Left cardiac atrium (tissue), 4 donors: ENCODE measurements around the gene AOPEP. TPM values are rescaled to one million over a fixed set of nuclear protein-coding genes. Genes with fewer than 3 reads are reported as not detected.

Experiments used
- ATAC-seq, 2 donors: fragments of 200-7000 bp; cut with Tn5 transposase; one replicate each; pipeline ENCODE4 v1.9.1; 2020; ENCODE audit warnings: mild to moderate bottlenecking in 2 of 2, moderate library complexity in 2 of 2
- DNase-seq: peaks from one replicate; pipeline ENCODE4 v3.0.0-alpha.2; 2020
- intact Hi-C, 2 donors: fragments of 100-400 bp; cut with DNase I; formaldehyde crosslinking; loops; one replicate each; pipeline versions ENCODE4 v1.14.1 to v1.15.1; 2022 to 2023
- total RNA-seq, 2 donors: library from RNA; stranded (reverse); fragmentation: NEBNext Ultra II Directional; extraction: Animal tissue kit (Norgen Biotek cat#: 25700); gene quantifications; one replicate each; pipeline ENCODE4 v1.2.1, GENCODE V29; 2021
- donor health status: DM: no; HTN: yes; CAD: no.
- donor health status: DM: no; HTN: yes; CAD: no; lungs with severe emphysema.
- donor health status: DM: yes; HTN: yes; CAD: no.
- donor health status: Dilated cardiomyopathy.

AOPEP gene
- total RNA-seq, 2 donors from 2014 or later: 128 to 132 TPM

DNA sequence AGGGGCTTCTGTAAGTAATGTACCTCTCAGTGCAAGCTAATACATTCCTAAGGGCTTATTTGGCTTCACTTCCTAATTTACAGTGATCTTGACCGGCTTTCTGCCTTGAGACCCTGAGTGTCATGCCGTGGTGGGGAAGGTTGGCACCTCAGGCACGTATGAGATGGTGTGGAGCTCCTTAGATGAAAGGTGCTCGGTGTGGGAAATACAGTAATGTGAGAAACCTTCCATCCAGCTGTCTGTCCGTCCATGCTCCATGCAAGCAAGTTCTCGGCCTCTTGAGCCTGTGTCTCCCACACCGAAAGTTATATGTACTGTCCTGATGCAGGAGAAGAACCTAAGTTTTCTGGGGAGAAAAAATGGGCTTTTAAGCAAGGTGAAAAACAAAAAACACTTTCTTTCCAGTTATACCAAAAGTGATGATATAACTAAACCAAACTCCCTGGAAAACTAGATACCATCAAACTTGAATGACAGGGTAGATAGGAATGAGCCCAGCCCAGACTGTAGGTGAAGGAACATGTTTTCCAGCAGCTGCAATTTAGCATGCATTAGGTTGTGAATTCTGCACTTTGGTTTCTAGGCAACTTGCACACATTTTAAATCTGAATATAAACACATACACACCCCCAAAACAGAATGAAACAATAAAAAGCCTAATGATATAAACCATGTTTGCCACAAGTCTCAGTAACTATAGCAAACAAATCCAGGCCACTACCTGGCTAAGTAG, 311.5 kb downstream of the AOPEP start:
- ATAC-seq: no peak
- intact Hi-C loops: no loop called here
- DNase-seq: no peak

DNA sequence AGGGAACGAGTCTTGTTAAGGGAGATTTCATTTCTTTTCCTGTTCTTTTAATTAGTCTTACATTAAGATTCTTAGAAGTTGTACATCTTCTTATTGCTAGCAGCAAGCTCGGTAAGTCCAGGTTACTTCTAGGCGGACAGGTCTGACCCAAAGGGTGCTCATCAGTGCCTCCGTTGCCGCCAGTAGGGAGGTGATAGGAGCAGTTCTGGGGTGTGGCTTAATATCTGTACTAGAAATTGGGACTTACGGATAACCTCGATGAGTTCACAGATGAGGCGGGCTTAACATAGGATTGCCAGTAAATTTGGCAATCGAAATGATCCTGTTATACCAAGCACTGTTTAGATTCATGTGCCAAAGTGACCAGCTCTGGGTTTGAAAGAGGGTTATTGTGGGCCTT, 312.2 kb downstream of the AOPEP start:
- DNase-seq (no peak), ATAC-seq (no peak)
- intact Hi-C loops: no loop called here

DNA sequence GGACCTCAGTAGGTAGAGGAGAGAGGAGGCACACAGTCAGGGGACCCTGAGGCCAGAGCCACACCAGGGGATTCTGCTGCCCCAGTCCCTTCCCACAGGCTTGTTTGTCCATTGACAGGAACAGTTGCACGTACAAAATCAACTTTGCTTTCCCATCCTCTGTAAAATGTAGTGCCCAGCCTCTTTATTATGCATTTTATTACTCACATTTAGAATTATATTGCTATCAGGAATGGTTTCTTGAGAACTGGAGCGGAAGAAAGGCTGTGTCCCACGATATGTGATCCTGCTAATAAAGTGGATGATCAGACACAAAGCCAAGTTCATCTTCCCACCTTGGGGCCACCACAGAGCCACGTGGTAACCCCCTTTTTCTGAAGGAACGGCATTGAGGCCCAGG, 313.6 kb downstream of the AOPEP start:
- intact Hi-C loops: no loop called here
- ATAC-seq (no peak), DNase-seq (no peak)

DNA sequence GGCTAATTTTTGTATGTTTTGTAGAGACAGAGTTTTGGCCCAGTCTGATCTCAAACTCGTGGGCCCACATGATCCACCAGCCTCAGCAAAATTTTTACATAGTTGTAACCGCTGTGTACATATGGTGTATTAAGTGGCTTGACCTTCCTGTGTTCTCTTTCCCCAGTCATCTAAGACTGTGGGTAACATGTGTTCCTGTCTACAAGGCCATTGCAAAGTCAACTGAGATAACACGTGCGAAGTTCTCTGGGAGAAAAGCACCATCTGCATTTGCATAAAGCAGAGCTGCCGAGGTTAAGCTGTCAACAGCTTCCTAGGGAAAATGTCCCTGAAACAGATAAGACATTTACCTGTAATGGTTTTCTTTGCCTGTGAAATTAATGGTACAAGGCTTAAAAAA, 317.3 kb downstream of the AOPEP start:
- peak; percentile 3 to 17 for ATAC-seq
- intact Hi-C loops: no loop called here
- DNase-seq: no peak

DNA sequence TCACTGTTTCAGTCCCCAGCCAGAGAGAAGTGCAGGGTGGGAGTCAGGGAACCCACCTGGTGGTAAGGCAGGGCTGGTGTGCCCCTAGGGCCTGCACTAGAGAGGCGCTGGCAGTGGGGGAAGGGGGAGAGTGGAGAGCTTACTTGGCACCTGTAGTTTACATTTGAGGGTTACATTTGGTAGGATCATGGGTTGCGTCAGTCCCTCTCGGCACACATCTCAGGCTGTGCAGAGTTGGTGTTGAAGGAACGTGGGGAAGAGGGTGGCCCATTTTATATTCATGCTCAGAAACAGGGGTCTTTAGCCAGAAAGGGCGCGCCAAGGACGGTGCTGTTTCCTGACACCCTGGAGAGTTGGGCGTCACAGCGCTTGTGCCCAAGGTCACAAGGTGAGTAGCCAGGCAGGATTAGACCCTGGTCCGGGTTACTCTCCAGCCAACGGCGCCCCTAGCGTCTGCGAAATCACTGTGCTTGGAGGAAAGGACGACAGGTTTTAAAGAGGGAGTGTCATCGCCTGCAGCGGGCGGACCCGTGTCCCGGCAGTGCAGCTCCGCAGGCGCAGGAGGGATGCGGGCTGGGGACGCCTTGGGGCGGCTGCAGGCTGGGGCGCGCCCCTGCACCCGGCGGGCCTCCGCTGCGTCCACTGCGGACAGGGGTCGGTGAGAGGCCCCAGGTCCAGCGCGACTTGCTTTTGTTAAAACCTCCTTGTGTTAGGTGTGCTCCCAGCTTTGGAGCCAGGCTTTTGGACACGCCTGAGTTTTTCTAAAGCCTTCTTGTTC, 318.4 kb downstream of the AOPEP start:
- ATAC-seq (peak; percentile 22 to 36), DNase-seq (no peak)
- intact Hi-C loops: no loop called here

DNA sequence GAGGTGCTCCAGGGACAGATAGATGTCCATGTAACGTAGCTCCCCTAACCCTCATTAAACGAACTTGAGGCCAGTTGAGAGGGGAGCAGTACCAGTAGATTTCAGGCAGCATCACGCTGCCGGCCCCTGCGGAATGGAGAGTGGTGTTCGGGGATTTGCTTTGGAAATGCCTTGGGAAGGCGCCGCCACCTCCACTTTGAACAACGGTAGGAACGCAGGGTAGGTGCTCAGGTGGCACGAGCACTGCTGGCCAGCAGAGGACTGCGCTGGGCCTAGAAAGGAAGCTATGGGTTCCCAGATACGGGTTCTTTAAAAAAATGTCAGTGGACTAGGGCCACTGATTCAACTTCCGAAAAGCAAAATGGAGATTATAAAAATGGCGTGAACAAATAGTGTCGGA, 319.3 kb downstream of the AOPEP start:
- DNase-seq: no peak
- ATAC-seq: no peak
- intact Hi-C loops: no loop called here

DNA sequence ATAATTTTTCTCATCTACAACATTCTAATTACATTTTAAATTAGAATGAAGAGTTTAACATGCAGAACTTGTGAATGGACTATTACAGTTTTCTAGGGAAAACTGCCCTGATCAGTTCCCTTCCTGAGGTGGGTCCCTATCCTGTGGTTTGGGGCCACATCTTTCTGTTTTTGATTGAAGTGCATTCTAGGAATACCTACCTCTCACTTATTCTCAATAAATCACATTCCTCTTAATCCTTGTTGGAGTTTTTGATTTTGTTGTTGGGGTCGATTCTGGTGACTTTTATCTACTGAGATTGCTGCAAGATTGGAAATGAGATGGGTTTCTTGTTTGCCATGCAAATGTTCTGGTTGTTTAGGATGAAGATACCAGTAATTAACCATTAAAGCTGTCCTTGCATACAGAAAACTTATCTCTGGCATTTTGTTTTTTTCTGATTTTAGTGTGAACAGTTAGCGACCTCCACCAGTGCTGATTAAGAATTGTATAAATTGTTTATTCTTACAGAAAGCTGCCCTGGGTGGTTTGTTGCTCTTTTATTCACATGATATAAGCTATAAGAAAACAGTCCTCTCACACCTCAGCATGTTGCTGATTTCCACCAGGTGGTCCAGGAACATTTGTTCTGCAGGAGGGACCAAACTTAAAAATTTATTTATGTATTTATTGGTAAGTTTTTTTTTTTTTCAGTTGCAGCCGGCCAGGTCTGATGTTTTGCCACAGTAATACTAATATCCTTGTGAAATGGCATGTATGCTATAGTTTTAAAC, 321.1 kb downstream of the AOPEP start:
- ATAC-seq (no peak), DNase-seq (no peak)
- intact Hi-C loops: no loop called here

DNA sequence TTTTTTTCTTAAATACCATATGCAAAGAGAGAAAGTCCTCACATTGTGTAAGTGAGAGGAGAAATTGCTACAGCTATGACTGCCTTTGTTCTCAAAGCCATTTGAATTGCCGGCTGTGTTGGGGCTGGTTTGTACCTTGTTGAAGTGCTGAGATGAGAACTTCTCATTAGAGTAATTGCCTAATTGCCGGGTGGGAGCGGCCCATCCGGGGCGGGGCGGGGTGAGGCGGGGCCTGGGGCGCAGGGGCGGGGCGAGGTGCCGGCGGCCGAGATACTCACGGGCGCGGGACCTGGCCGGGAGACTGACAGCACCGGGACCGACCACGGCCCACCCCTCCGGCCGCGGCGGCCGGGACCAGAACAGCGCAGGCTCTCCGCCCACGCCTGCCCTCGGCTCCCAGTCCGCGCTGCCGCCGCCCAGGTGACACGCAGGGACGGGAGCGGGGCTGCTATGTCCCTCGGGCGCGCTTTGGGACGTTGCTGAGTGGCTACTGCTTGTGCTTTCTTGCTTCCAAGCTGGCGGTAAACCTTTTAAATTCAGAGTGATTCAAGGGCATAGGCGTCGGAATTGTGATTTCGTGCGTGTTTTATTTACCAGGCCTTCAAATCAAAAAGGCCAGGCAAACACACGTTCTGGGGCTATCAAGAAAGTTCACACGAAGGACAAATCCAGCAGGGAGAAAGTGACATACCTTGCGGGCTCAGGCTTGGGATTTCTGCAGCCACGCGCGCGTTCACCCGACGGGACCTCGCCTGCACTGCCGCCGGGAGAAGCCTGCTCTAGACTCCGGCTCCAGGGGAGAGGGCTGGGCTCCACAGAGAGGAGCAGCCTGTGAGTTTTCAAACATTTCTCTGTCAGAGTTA, 322.0 kb downstream of the AOPEP start:
- ATAC-seq (peak; percentile 82 to 94), DNase-seq (peak; percentile 77)
- intact Hi-C loops: no loop called here

DNA sequence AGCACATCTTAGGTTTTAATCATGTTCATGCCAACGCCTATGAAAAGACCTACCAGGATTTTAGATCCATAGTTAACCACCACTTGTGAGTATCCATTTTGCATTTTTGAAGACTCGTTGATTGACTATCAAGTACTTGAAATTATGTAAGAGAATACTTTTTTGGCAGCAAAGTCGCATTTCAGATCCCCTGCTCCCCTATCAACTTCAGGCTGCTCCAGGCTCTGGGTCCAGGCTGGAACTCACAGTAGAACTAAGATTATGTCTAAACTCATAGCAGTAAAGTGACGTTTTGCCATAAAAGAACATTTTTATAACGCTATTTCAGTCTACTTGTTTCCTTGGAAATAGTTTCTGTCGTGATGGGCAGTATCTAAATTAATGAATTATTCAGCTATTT, 323.3 kb downstream of the AOPEP start:
- no peak for ATAC-seq
- DNase-seq: no peak
- intact Hi-C loops: no loop called here

DNA sequence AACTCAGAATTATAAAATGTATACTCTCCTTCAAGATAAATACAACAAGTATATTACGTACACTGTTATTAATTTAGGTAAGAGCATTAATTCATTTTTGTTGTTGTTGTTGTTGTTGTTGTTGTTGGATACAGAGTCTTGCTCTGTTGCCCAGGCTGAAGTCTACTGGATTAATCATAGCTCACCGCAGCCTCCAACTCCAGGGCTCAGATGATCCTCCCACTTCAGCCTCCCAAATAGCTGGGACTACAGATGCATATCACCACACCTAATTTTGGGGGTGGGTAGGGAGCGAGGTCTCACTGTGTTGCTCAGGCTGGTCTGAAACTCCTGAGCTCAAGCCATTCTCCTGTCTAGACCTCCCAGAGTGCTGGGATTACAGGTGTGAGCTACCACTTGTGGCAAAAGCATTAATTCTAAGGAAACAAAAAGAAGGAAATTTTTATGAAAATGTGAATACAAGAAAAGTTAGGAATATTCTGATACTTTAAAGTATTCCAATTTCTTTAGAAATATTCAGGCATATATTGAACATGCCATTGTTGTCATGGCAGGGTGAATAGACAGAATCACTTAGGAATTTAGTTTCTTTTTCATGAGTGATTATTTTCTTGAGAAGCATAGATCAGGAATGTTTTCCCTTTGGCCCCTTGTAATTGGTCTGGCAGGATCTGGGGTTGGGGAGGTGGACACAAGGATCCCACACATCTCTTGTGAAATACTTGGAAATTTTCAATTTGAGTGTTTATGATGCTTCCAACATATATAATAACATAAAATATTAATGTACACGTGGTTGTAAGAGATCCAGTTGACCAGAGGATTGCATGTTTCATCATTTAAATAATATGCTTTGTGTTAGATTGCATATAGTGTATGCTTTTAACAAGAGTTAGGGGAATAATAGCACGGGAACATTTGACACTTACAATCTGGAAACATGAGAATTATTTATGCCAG, 327.4 kb downstream of the AOPEP start:
- ATAC-seq: no peak
- no peak for DNase-seq
- intact Hi-C loops: no loop called here

DNA sequence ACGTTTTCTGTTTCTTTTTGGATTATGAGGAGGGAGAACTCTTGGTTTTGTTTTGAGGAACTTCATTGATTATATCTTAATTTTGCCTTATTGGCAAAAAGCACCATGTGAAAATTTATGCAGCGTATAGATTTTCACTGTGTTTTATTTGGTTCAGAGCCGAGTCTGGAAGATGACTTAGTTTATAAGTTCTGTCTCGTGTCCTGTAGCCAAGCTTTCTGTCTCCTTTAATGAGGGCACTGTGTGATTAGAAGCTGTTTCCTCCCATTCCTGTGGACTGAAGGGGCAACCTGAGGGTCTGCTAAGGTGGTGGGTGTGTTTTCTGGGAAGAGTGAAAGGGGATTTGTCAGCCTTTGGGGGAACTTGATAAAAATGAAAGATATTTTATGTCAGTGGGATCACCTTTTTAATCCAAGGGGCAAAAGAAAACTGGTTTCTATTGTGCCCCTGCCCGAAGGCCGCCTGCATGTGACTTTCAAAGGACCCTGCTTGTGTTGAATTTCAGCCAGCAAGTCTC, 328.9 kb downstream of the AOPEP start:
- ATAC-seq (no peak), DNase-seq (no peak)
- intact Hi-C loops: no loop called here

DNA sequence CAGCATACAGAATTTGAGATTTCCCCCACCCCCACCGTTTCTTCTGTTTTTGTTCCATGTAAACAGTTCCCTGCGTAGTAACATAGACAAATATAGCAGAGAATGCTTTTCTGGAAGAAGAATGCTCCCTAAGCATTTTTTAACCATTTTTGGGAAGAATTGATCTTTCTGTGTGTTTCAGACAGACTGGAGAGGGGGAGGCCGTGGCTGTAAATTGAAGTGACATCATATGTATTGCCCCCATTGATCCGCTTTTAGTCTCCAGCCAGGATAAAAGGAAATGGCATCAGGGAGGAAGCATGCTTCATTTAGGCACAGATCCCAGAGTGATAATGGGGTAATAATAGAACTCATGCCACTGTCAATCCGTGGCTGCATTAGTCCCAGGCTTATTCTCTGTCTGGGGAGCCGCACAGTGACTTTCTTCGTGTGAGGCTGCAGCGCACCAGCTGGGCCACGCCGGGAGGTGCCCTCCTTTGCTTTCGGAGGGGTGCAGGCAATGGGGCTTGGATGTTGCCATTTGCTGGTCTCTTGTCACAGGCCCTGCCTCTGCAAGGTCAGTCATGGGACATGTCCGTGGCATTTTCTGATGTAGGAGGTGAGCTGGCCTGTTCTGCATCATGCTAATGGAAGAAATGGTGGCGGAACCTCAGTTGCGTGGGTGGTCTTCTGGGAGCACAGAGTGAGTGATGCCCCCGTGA, 329.5 kb downstream of the AOPEP start:
- DNase-seq (no peak), ATAC-seq (peak; percentile 51 to 80)
- intact Hi-C loops: no loop called here

DNA sequence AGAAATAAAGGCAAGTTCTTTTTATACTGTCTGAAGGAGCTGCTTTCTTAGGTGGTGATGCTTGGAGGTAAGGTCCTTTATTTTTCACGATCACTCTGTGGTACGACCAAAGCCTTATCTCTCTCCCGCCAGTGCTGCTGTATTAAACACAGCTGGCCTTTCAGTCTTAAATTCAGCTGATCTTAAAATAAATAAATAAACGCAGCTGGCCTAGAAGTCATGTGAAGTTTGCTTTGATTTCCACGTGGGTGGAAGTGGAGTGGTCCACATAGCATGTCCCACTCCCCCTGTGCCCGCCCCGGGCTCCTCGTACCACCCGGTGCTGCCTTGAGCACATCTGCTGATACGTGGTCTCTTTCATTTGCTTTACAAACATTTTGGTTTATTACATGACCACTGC, 330.6 kb downstream of the AOPEP start:
- peak; percentile 21 to 29 for ATAC-seq
- intact Hi-C loops: no loop called here
- DNase-seq: no peak

DNA sequence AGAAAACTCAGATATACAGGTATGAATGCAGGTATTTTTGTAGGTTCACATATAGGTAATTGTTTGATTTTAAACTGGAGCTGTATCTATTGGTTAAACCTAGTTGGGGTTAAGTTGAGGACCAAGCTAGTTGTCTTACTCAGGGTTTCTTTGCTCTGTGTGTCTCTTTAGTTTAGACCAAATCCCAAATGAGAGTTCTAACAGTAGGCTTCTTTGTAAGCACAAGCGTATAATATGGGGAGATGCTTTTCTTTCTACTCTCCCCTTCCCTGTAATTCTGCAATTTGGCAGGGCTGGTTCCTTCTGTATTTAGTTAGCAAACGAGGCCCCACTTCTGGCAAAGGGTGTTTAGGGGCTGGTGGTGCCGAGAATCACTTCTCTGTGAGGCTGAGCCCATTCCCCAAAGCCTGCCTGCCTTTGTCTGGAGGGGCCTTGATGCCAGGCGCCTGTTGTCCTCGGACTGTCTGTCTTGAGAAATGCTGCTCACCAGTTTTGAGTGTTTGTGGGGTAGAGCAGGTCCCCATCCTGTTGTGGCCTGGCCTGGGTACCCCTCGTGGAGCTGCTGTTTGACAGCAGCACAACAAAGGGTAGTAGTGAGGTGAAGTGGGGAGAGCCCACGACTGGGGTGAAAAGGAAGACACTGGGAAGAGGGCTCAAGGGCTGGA, 331.8 kb downstream of the AOPEP start:
- intact Hi-C loops: no loop called here
- ATAC-seq (no peak), DNase-seq (no peak)

DNA sequence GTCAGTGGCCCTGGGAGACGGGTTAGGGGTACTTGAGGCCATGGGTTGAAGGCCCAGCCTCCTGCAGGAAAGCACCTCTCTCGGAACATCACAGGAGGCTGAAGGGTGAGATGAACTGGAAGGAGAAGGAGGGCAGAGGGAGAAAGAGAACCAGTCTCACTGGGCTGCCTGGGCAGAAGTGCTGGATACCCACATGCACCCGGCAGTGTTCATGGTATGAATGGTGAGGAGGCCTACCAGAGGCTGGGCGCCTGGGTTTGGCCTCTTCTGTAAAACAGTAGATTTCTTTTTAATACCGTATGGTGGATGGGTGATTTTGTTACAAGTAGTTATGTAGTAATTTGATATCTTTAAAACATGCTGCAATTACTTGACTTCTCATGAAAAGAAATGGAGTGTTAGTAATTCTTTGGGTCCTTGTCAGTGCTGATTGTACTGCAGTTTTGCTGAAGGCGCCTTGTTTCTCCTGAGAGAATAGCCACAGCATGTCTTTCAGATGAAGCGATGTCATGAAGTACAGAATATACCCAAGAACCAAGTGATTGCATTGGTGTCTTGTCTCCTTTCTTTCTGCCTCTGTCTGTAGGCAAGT, 332.4 kb downstream of the AOPEP start:
- intact Hi-C loops: no loop called here
- no peak for ATAC-seq

DNA sequence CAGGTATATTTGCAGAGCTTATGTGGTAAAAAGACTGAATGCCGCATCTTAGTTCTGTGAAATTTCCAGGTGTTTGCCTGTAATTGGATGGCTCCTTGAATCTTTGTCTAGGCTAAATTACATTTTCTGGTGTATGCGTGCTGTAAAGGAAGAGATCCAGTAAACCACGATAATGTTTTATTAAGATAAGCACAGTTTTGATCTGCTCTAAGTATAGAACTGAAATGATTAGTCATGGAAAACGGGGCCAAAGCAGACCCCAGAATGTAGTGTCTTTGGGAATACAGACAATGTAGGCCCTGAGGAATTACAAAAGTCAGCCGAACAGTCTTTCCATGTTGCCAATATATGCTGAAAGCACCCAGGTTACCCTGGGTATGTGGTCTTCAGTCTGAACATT, 333.7 kb downstream of the AOPEP start:
- ATAC-seq: no peak
- intact Hi-C loops: no loop called here
- no peak for DNase-seq

More for the DNA sequence above, 332.4 kb downstream of the AOPEP start:
- no peak for DNase-seq
